ENCODE results near the gene MAP3K7. TPM values are rescaled to one million over a fixed set of nuclear protein-coding genes. Genes with fewer than 3 reads are reported as not detected.
A peak's percentile ranks its signal among the peaks of the same experiment; 100 is the strongest.

Gene MAP3K7
- total RNA-seq, 1 experiment from 2014 or later, result 10.9 TPM

- no peak for DNase-seq (ENCODE audit: low spot score)
Observed at GRCh38 chr6:90484385-90484784, 102.5 kb downstream of the MAP3K7 start.

- DNase-seq (ENCODE audit: low spot score), result no peak
Observed at GRCh38 chr6:90483956-90484355, 102.9 kb downstream of the MAP3K7 start.

GRCh38 chr6:90483116-90483839, 103.6 kb downstream of the MAP3K7 start:
- DNase-seq (ENCODE audit: low spot score), result no peak

- DNase-seq (ENCODE audit: low spot score), result no peak
Observed at GRCh38 chr6:90480666-90481065, 106.2 kb downstream of the MAP3K7 start.

DNA sequence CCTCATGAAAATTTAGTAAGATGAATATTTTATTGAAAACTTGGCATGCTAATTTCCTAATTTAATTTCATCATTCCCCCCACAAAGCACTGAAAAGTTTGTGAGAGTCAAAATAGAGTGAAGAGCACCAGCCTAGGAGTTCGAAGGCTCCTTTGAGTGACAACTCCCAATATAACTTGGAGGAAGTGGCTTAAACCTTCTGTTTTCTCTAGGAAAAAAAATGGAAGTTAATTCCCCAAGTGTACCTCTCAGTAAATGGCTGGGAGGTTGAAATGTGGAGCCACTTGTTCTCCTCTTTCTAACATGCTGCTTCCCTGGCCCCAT, 107.3 kb downstream of the MAP3K7 start:
- no peak for DNase-seq (ENCODE audit: low spot score)

DNA sequence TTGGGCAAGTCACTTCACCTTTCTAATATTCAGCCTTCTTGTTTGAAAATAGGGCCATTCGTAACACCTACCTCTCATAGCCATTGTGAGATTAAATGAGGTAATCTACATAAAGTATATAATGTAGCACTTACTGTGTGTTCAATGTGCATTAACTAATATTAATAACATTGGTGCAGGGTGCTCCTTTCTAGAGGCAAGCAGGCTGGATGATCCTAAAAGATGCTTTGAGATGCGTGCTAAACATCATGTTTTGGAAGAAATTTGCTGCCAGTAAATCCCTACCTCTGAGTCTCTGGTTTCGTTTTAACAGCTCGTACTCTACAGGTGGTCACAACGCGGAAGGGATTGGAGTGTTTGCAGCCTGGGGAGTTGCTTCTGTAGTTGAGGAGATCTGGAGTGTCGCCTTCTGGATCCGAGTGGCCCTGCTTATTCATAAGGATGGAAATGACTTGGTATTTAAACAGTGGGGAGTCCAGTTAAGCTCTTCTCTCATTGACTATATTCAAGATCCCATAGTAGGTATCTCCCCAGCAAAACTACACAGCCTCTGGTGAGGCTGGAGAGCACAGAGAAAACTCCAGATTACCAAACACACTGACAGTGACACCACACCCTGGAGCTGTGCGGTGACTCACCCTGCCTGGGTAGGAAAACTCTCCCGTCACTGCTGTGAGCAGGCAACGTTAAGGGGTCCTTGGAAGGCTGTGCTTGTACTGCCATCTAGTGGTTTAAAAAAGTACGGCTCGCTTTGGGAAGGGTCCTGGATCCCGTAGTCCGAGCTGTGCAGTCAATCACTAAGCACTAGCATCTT, 107.9 kb downstream of the MAP3K7 start:
- peak; percentile 90 for DNase-seq (ENCODE audit: low spot score)

DNA sequence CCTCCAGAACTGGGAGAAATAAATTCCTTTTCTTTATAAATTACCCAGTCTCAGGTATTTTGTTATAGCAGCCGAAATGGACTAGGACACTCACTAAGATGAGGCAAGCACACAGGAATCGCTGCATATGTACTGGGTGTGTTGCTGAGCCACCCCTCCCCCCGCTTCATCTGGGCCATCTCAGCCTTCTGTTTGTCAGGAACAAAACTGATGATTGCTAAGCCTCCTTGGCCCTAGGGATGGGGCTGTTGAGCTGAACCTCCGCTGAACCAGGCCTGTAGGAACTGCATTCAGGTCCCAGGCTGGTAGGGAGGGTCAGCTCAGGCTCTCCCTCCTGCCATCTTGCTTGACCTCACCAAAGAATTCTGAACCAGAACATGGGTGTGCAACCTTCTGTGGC, 108.6 kb downstream of the MAP3K7 start:
- DNase-seq (ENCODE audit: low spot score), result no peak

DNA sequence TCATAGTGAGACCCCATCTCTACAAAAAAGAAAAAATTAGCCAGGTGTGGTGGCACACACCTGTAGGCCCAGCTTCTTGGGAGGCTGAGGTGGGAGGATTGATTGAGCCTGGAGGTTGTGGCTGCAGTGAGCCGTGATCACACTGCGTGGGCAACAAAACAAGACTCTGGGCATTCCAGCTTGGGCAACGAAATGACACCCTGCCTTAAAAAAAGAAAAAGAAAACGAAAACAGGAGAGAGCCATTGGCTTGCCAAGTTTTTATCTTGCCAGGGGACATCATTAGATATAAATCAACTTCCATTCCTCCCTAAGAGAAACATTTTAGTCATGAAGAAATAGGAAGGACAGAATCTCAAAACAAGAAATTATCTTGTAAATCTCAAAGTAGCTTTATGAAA, 109.5 kb downstream of the MAP3K7 start:
- no peak for DNase-seq (ENCODE audit: low spot score)

DNA sequence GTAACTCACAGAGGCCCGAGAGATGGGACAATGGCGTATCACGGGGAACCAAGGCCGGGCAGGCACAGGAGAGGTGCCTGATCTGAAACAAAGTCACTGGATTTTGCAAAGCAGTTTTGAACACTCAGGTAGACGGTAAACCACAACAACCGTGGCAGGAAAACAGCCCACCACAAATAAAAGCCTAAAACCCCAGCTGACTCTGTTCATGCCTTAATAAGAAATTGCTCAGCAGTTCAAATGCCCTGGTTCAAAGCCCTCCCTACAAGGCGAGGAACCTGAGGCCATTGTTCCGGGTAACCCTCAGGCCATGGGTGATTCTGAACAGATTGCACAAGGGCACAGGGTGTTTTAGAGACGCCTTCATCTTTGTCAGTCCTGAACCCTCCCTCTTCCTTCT, 114.2 kb downstream of the MAP3K7 start:
- no peak for DNase-seq (ENCODE audit: low spot score)

- DNase-seq (ENCODE audit: low spot score), result no peak
Observed at GRCh38 chr6:90471263-90471662, 115.6 kb downstream of the MAP3K7 start.

DNA sequence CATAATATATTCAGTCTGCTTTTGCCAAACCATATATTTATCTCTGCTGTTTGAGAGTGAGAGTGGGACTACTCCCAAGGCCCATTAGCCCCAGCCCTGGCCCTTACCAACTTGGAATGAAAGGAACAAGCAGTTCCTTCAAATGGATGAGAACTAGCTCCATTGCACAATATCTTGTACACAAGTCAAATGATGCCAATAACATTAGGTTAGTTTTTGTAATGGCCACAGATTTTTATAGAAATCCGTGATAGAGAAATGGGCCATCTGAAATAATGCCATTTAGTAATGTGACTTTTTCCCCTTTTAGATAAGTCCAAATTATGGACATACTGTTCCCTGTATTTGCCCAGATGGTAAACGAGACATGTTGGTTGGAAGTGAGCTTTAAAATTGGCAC, 117.0 kb downstream of the MAP3K7 start:
- no peak for DNase-seq (ENCODE audit: low spot score)

DNA sequence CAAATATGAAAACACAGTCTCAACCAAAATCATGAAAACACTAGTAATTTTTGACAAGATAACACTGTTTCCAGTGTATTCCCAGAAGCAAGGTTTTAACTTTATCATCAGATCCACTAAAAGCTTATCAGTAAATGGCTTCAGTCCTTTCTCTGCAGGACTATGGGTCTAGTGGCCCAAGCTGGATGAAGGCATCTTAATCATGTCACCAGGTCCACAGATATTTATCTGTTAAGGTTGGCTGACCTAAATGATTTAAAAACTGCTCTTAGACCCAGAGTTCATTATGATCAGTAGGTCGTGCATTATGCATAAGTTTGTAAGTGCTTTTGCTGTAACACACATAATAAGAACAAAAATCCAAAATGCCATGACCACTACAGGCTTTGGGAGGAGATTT, 118.0 kb downstream of the MAP3K7 start:
- DNase-seq (ENCODE audit: low spot score), result no peak

- DNase-seq (ENCODE audit: low spot score), result no peak
Observed at GRCh38 chr6:90468080-90468479, 118.8 kb downstream of the MAP3K7 start.

DNA sequence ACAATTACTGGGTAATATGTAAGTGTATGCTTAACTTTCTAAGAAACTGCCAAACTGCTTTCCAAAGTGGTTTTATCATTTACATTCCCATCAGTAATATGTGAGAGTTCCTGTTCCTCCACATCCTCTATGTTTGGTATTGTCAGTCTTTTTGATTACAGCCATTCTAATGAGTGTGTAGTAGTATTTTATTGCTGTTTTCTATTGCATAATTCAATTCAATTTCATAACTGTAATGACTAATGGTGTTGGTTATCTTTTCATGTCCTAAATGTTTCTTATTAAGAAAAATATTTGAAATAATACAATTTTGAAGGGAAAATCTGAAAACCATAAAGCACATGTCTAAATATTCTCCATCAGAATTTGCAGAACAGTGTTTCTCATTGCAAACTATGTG, 119.3 kb downstream of the MAP3K7 start:
- no peak for DNase-seq (ENCODE audit: low spot score)

DNA sequence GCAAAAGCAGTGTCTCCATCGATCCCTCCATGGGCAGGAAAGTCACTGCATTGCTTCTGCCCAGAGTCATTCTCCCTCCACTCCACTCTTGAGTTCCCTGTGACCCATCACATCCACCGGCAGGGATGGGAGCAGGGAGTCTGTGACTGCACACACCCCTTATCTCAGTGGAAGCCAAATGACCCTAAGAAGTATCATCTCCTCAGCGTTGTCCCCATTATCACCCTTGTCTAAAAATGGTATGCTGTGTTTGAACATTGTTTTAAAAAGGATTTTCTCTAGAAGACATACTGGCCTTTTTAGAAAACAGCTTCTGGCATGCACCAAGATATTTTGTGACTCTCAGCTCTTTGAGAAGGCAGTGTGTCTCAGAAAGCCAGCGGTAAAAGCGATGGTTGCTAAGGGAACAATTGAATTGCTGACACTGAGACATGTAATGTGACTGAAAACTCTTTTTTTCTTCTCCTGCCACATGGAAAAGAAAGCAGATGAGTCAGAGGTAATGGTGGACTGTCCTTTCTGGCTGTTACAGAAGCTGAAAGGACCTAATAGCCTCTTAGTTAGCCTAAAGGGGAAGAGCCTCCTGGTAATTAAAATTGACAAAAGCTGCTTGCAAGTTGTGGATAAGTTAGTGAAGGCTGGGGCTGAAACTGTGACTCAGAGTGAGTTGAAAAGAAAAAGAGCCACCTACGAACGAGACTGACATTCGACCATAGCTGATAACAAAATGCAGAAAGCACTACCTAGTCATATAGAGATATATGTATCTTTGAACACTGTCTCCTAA, 120.5 kb downstream of the MAP3K7 start:
- DNase-seq (ENCODE audit: low spot score), result no peak

GRCh38 chr6:90465686-90466085, 121.2 kb downstream of the MAP3K7 start:
- DNase-seq (ENCODE audit: low spot score), result no peak

- DNase-seq (ENCODE audit: low spot score), result no peak
Observed at GRCh38 chr6:90464507-90464906, 122.4 kb downstream of the MAP3K7 start.

DNA sequence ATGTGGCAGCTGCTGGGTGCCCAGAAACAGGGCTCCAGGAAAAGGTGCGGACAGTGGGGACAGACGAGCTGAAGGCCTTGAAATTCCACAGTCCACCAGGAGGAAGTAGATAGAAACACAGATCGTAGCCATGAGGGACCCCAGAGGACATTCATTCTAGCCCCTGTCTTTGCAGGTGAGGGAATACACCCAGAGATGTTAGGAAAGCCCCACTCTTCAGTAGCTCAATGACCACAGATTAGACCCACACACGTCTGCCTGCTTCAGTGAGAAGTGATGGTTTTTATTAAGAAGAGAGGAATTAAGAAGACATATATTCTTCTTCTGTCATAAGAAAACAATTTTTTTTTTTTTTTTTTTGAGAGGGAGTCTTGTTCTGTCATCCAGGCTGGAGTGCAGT, 123.0 kb downstream of the MAP3K7 start:
- DNase-seq (ENCODE audit: low spot score), result no peak
